NK-92 (cell line): ENCODE measurements around the gene CDC34.

Source experiments
- DNase-seq: peaks from one replicate; lab custom pipeline; 2025; ENCODE audit not compliant: unreplicated experiment; lab: John Stamatoyannopoulos, UW

Gene CDC34

GRCh38 chr19:531753-532560 lies at the start of gene CDC34:
Gene CDC34, plus strand, starts transcription at chr19:531760. Its CDS starts 172 bp downstream, at chr19:531932.
- no peak for DNase-seq

- DNase-seq = no peak
These were observed 49.1 kb upstream of the CDC34 start for GRCh38 chr19:482186-483041.

DNA sequence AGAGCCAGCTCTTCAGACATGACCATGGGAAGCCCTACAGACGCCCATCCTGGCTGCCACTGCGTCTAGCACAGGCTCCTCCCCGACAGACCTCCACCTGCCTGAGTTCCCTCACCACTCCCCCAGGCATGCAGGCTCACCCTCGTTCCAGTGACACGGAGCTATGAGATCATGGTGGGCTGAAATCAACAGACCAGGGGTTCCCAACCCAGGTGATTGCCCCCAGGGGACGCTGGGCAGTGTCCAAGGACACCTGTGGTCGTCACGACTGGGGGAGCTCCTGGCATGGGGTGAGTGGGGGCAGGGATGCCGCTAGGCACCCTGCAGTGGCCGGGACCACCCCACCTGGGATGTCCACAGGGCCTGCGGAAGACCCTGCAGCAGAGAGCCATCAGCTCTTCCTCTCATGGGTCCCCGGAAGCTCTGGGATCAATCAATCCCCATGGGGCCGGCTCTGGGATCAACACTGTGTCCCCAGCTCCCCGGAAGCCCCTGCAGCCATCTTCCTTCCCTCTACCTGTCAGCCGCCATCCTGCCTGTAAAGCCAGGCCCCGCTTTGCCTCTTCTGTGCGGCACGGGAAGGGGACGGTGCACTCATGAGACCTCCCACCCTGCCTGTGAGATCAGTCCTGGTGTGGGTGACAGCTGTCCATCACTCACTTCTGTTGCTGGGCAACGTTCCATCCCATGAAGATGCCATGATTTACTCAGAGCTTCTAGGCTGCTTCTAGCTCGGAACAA lies 48.1 kb upstream of the CDC34 start:
- no peak for DNase-seq

DNA sequence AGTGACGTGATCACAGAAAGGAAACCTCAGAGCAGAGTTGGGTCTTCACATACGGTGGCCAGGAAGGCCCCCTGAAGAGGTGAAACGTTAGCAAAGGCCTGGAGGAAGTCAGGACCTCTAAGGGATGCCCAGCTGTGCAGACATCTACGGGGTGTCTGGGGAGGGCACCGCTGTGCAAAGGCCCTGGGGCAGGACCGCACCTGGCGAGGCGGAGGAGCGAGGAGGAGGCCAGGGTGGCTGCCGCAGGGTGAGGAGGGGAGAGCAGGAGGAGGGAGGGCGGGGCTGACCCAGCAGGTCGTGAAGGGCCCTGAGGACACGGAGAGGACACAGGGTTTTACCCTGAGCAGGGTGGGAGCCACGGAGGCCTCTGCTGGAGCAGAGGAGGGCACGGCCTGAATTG lies 47.1 kb upstream of the CDC34 start:
- DNase-seq = no peak

DNA sequence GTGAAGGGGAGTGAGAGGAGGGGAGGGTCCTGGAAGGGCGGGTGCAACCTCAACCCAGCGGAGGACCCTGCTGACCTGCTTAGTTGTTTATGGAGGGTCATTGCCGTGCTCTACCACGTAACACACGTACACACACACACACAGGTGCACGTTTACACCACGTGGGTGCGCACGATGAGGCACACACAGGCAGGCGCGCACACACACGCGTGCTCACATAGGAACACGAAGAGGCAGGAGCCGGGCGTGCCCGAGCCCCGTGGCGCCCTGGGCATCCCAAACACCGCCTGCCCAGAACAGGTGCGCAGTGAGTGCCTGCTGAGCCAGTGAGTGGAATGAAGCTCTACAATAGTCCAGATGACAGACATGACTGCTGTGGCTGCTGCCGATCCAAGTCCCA lies 46.5 kb upstream of the CDC34 start:
- DNase-seq = no peak

GRCh38 chr19:485583-486236 lies 45.9 kb upstream of the CDC34 start:
- DNase-seq = no peak

DNA sequence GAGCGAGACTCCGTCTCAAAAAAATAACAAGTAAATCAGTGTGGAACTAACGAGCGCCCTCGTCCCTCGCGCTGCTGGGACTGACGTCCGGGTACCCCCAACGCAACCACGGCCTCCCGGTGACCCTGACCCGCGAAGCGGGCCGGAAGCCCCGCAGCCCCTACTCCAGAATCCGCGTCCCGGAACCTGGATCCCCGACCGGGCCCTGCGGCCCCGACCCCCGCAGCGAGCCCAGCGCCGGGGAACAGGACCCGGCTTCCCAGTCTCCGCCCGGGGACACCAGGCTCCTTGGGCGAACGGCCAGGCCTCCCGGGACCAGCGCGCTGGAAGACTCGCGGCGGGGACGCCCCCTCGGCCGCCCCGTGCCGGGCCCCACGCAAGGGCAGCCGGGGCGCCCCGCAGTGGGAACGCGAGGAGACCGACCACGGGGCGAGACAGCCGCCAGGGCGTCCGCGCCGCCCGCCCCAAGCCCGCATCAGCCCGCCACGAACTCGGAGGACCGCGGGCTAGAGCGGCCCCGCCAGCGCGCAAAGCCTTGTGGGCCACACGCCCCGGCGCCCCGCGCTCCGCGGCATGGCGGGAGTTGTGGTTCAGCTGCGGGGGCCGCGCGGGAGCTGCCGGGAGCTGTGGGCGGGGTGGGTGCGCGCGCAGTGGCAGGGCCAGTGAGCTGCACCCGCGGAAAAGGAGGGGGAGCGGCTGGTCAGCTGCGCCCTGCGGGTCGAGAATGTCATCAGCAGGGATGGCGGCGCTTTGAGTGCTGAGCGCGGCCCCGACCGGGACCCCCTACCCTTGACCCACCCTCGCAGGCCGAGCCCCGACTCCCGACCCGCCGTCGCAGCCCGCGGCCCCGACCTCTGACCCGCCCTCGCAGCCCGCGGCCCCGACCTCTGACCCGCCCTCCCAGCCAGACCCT lies 42.8 kb upstream of the CDC34 start:
- peak; percentile 32 for DNase-seq

DNA sequence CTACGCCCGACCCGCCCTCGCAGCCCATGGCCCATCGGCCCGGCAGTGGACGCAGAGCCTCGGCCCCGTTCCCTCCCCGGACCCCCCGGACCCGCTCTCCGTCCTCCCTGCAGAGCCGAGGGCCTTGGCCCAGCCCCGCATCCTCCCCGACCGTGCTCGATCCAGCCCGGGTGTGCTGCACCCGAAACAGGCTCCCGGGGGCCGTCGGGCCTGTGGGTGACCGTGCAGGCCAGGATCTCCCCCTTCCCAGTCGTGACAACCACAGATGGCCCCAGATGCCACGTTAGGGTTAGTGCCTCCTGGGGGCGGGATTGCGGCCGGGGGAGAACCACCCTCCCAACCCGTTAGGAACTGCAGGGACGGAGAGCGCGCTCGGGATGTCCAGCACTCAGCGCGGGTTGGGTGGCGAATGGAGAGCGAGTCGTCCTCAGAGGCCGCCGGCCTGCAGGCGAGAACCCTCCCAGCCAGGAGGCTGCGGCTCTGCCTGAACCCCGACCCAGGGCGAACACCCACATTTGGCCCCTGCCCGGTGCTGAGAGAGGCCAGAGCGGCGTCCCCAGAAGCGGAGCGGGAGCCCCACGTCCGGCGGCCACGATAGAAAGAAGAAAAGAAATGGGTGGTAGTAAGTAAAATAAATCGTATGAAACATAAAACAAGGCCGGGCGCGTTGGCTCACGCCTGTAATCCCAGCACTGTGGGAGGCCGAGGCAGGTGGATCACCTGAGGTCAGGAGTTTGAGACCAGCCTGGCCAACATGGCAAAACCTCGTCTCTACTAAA lies 42.0 kb upstream of the CDC34 start:
- no peak for DNase-seq

GRCh38 chr19:491146-491741 lies 40.3 kb upstream of the CDC34 start:
- no peak for DNase-seq

DNA sequence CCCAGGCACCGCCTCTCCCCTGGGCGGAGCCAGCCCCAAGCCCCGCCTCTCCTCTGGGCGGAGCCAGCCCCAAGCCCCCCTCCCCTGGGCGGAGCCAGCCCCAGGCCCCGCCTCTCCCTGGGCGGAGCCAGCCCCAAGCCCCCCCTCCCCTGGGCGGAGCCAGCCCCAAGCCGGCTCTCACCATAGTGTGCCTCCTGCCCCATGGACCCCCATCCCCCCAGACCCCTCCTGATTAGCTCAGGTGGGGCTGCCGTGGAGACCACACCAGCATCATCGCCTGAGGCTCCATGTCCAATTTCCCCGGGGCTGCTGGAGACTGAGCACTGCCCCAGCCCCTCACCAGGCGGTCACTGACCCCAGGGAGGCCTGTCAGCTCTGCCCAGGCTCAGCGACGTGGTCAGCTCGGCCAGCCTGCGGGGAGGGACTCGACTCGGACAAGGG lies 39.4 kb upstream of the CDC34 start:
- no peak for DNase-seq

GRCh38 chr19:493391-494170 lies 38.0 kb upstream of the CDC34 start:
- no peak for DNase-seq

DNA sequence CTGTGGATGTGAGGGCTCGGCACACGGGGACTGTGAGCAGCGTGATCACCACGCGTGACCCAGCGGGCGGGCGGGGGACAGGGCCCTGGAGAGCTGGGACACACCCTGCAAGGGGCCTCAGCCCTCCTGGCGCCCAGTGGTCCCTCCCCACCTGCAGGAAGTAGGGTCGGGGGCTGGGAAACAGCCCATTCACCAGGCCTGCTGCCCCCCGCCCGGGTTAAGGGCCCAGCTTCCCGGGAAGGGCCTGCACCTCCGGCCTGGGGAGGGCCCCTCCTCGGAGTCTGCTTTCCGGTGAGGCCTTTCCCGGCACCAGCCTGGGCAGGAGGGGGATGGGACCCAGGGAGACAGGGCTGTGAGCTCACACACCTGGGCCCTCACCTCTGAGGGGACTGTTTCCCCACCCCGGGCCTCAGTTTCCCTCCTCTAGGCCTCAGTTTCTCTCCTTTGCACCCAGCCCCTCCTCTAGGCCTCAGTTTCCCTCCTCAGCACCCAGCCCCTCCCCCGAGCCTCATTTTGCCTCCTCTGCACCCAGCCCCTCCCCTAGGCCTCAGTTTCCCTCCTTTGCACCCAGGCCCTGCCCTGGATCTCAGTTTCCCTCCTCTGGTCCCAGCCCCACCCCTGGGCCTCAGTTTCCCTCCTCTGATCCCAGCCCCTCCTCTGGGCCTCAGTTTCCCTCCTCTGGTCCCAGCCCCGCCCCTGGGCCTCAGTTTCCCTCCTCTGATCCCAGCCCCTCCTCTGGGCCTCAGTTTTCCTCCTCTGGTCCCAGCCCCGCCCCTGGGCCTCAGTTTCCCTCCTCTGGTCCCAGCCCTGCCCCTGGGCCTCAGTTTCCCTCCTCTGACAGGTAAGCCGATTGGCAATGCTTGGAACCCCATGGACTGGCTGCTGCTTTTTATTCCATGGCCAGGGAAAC lies 37.1 kb upstream of the CDC34 start:
- no peak for DNase-seq

- DNase-seq = no peak
These were observed 36.5 kb upstream of the CDC34 start for GRCh38 chr19:495081-495401.

- DNase-seq = no peak
These were observed 36.0 kb upstream of the CDC34 start for GRCh38 chr19:495402-496111.

DNA sequence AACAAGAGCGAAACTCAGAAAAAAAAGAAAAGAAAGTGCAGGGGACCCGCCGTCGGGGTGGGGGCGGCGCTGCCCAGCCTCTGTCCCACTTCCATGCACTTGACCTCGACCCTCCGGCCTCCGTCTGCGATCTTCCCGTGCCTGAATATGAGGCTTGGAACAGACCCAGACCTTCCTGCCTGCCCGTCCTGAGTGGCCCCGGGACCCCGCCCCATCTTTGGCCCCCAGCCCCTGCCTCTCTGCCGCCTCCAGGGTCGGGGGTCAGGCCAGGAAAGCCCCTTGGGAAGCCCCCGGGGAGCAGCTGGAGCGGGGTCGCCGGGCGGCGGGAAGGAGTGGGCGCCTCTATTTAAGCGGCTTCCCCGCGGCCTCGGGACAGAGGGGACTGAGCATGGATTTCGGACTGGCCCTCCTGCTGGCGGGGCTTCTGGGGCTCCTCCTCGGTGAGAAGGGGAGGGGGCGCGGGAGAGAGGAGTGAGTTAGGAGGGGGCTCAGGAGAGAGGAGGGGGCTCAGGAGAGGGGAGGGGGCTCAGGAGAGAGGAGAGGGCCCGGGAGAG lies 35.4 kb upstream of the CDC34 start, which contains the start of gene MADCAM1:
Gene MADCAM1, plus strand, starts transcription at position 375 of the 554 bp plus-strand sequence. Its CDS starts 14 bp downstream, at position 389.
- DNase-seq = no peak

DNA sequence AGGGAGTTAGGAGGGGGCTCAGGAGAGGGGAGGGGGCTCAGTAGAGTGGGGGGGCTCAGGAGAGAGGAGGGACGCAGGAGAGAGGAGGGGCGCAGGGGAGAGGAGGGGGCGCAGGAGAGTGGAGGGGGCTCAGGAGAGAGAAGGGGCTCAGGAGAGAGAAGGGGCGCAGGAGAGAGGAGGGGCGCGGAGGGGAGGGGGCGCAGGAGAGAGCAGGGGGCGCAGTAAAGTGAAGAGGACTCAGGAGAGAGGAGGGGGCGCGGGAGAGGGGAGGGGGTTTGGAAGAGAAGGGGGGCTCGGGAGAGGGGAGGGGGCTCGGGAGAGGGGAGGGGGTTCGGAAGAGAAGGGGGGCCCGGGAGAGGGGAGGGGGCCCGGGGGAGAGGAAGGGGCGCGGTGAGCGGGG lies 34.6 kb upstream of the CDC34 start:
- no peak for DNase-seq
